ENCODE data around the gene ORC6.

ORC6 gene

GRCh38 chr16:46702030-46702429, 12.6 kb downstream of the ORC6 start:
- no peak for DNase-seq

GRCh38 chr16:46706642-46707041, 17.2 kb downstream of the ORC6 start:
- DNase-seq = no peak

GRCh38 chr16:46709469-46710005, 20.1 kb downstream of the ORC6 start:
- no peak for DNase-seq

GRCh38 chr16:46711106-46712058, 21.9 kb downstream of the ORC6 start:
- no peak for DNase-seq

- DNase-seq = no peak
These were observed 23.5 kb downstream of the ORC6 start for GRCh38 chr16:46712911-46713310.

GRCh38 chr16:46713634-46714033, 24.2 kb downstream of the ORC6 start:
- DNase-seq = no peak

GRCh38 chr16:46714797-46715591, 25.5 kb downstream of the ORC6 start:
- DNase-seq = no peak

GRCh38 chr16:46715769-46716305, 26.4 kb downstream of the ORC6 start:
- no peak for DNase-seq

- DNase-seq = no peak
These were observed 28.2 kb downstream of the ORC6 start for GRCh38 chr16:46717692-46718091.

- no peak for DNase-seq
These were observed 28.8 kb downstream of the ORC6 start for GRCh38 chr16:46718214-46718613.

- DNase-seq = no peak
These were observed 30.1 kb downstream of the ORC6 start for GRCh38 chr16:46719528-46719927.

- DNase-seq = no peak
These were observed 31.2 kb downstream of the ORC6 start for GRCh38 chr16:46720619-46721018.

GRCh38 chr16:46721885-46722284, 32.4 kb downstream of the ORC6 start:
- no peak for DNase-seq

- DNase-seq = no peak
These were observed 37.7 kb downstream of the ORC6 start for GRCh38 chr16:46727184-46727583.

GRCh38 chr16:46727630-46728029, 38.2 kb downstream of the ORC6 start:
- no peak for DNase-seq

- DNase-seq = no peak
These were observed 39.3 kb downstream of the ORC6 start for GRCh38 chr16:46728806-46729205.

GRCh38 chr16:46729326-46729995, 40.0 kb downstream of the ORC6 start:
- no peak for DNase-seq

- no peak for DNase-seq
These were observed 40.7 kb downstream of the ORC6 start for GRCh38 chr16:46730126-46730525.

GRCh38 chr16:46730801-46731690, 41.6 kb downstream of the ORC6 start:
- DNase-seq = no peak

- DNase-seq = no peak
These were observed 42.5 kb downstream of the ORC6 start for GRCh38 chr16:46731691-46732555.

- no peak for DNase-seq
These were observed 43.1 kb downstream of the ORC6 start for GRCh38 chr16:46732561-46732960.
